NCI-H526 (cell line): ENCODE results near the gene CCDC183.
"Not testable (repeated sequence)": the region's sequence is repeated elsewhere in the genome, so short reads cannot be mapped to it uniquely, and the experiment has no call there.

ENCODE experiments used
- DNase-seq, 2 experiments: peaks; one replicate each; lab custom pipeline; 2025; lab: John Stamatoyannopoulos, UW

CCDC183 gene

DNA sequence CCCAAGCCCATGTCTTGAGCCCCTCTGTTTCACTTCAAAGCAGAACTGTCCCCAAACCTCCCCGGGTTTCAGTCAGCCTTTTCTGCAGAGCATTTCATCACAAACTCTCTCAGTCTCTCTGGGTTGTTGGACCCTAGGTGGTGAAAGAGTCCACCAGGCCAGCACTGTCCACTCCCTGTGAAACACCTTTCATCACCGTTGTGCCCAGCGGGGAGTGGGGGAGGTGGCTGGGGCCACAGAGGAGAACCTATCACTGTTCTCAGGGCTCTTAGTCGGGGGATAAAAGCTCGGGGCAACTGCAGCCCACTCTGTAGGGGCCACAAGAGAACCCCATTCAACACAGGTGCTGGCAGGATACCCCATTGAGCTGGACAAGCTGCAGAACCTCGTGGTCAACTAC lies 6.2 kb downstream of the CCDC183 start:
- DNase-seq = no peak

DNA sequence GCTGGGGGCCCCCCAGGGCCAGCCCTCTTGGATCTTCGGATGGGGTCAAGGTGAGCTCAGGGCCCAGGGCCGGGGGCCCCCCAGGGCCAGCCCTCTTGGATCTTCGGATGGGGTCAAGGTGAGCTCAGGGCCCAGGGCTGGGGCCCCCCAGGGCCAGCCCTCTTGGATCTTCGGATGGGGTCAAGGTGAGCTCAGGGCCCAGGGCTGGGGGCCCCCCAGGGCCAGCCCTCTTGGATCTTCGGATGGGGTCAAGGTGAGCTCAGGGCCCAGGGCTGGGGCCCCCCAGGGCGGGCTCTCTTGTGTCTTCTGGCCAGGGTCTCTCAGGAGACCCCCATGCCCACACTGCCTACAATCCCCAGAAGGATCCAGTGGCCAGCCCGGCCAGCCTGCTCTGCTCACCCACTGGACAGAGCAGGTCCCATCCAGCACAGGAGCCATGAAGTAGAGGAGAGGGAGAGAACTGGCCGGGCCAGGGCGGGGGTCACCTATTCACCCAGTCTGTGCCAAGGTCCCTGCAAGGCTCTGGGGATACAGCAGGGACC lies 6.9 kb downstream of the CCDC183 start:
- DNase-seq = not testable (repeated sequence)

GRCh38 chr9:136803551-136804508 lies 7.7 kb downstream of the CCDC183 start:
- no peak for DNase-seq

- DNase-seq = no peak
Measured at GRCh38 chr9:136804509-136805206, 8.5 kb downstream of the CCDC183 start.

DNA sequence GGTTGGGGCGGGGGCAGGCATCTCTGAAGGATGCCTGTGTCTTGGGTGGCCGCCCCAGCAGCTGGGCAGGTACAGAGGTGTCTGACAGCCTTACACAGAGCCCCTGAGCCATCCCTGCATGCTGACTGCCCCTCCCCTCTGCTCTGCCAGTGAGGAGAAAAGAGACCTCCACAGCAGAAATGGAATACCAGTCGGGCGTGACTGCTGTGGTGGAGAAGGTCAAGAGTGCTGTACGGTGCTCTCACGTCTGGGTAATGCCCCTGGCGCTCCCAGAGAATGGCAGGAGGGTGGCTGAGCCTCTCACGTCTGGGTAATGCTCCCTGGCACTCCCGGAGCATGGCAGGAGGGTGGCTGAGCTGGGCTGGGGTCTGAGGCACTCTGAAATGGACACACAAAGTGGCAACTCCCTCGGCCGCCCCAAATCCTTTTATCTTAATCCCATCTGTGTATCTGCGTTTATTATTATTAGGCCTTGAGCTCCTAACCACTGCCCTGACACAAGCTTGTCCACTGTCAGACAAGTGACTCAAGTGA lies 9.1 kb downstream of the CCDC183 start:
- no peak for DNase-seq

DNA sequence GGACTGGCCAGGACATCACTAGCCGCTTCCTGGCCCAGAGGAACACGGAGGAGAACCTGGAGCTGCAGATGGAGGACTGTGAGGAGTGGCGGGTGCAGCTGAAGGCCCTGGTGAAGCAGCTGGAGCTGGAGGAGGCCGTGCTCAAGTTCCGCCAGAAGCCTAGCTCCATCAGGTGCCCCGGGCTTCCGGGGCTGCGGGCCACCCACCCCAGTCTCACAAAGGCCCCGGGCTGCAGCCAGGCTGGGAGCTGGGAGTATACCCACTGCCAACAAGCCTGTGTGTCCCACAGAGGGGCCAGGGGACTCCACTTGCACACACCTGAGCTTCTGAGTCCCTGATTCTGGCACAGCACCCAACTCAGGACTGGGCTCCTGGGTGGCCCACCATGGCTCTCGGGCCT lies 9.9 kb downstream of the CCDC183 start:
- DNase-seq = no peak

GRCh38 chr9:136806631-136807201 lies 10.6 kb downstream of the CCDC183 start:
- no peak for DNase-seq

- peak; percentile 28 to 75 for DNase-seq
Measured at GRCh38 chr9:136807281-136808074, 11.3 kb downstream of the CCDC183 start, which contains the start of gene RABL6. TSS of gene RABL6 (plus strand) at chr9:136807948. CDS start at chr9:136808197, 249 bp downstream.

- DNase-seq = peak in 1 of 2 experiments; percentile 49
Measured at GRCh38 chr9:136808075-136808805, 12.1 kb downstream of the CCDC183 start.

DNA sequence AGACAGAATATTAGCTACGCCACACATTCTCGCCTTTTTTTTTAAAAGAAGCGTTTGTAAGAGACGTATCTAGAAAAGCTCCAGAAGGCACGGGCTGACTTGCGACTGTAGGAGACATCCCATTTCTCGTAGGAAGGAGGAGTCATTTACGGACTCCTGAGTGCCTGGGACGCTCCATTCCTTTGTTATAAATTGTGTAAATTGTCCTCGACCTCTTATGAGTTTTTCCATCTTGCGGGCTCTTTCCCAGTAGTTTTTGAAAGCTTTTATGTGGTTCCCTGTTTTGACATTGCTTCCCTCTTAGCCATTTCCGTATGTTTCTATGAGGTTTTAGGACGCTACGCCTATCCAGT lies 12.6 kb downstream of the CCDC183 start:
- DNase-seq = peak in 1 of 2 experiments; percentile 44

DNA sequence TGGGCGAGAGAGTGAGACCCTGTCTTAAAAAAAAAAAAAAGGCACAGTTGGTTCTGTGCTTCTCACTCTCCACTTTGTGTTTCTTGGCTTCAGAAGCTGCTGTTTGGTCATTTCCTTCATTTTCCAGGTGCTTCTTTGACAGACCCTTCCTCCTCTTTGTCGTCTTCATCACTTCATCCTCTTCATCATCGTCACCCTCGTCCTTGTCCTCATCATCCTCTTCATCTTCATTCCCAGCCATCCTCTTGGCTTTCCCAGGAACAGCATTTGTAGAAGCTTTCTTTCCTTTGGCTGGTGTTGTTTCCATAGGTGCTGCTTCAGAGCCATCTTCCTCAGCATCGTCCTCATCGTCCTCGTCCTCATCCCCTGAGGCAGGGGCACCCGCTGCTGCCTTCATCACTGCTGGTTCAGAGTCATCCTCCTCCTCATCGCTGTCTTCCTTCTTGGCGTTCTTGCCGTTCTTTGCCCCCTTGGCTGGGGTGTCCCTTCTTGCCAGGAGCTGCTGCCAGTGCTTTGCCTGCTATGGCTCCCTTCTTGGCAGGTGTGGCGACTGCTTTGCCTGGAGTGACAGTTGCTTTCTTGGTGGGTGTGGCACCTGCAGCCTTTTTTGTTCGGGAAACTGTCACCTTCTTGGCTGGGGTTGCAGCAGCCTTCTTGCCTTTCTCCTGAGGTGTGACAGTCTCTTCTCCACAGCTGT lies 18.7 kb downstream of the CCDC183 start:
- no peak for DNase-seq

GRCh38 chr9:136815422-136815782 lies 19.3 kb downstream of the CCDC183 start:
- no peak for DNase-seq

DNA sequence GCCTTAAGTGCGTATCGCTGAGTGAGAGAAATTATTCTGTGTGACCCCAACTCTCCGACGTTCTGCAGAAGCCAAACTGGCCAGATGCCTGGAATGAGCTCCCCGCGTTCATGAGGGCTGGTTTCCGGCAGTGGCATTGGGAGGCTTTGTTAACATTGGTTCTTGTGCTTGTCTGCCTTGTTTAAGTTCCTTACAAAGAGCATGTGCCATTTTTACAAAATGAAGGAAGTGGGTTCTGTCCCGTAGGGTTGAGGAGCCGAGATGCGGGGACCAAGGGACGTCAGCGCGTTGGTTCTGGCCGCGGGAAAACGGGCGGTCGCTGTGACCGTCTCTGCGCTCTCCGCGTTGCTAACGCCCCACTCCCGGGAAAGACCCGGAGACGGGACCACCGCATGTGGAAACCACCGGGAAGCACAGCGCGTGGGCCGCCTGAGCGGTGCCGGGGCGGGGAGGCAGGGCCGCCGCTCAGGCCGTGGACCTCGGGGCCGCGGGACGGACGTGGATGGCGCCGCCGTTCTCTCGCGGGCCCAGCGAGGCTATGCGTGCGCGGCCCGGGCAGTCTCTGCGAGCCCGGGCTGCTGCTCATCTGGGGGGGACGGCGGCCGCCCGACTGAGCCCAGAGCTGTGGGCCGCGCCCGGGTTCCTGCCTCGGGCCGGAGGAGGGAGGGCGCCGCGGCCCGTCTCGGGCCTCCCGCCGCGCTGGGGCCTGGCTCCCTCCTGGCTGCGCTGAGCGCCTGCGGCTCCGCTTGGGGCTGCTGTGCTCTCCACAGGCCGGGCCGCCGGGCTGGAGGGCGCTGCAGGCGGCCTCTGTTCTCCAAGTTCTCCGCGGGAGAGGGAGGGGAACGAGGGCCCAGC lies 25.1 kb downstream of the CCDC183 start:
- DNase-seq = no peak

DNA sequence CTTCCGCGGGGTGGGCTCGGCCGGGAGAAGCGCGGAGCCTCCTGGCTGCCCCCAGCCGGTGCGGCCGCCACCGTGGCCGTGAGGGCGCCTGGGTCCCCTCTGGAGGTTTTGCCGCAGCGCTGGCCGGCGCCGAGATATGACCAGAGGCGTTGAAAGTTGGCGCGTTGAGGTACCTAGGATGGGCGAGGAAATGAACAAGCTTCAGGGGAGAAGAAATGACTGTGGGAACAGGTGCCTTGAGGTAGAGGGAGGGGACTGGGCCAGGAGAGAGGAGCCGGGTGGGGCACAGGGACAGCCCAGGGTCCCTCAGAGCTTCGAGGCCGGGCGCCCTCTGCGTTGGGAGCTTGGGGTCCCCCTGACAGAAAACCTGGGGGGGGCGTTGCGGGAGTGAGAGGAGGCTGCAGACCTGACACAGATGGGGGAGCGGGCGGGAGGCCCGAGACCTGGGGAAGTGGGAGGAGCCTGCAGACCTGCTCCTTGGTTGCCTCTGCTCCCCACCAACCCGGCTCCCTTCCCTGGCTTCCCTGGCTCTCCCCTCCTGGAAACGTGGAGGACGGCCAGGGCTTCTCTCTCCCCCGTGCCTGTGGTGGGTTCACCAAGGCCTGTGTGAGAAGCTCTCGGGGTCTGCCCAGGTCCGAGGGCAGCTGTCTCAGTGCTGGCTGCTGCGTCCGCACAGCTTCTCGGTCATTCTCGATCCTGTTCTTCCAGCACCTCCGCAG lies 25.8 kb downstream of the CCDC183 start:
- DNase-seq = no peak

GRCh38 chr9:136823136-136824046 lies 27.3 kb downstream of the CCDC183 start:
- DNase-seq = peak; percentile 64 to 73

DNA sequence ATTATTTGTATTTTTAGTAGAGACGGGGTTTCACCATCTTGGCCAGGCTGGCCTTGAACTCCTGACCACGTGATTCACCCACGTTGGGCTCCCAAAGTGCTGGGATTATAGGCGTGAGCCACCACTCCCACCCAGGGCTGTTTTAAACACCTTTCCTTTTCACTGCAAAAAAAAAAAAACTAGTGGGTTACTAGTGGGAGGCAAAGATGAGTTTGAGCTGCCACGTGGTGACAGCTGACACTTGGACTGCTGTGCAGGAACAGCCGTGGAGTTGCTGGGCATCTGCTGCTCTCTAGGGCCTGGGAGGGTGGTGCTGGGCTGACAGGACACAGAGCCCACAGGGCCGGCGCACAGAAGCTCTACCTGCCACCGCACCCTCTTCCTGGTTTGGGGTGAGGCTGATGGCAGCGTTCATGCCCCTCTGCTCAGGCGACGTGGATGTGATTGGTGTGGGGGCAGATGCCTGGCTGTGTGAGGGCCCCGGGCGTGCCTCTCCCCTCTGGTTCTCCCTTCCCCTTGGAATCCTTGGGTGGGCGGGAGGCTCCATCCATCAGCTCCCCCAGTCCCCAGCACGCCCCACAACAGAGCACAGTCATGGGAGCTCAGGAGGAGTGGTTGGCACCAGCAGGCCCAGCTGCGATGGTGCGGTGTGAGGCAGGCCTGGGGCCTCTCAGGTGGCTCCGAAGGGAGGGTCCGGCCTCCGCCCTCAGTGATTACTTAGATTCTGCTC lies 28.5 kb downstream of the CCDC183 start:
- DNase-seq = no peak
